Activated CD4-positive, alpha-beta T cell treated with anti-CD3 and anti-CD28 coated beads for 36 hours (primary cell): ENCODE data around the gene SPEM1. TPM values are rescaled to one million over a fixed set of nuclear protein-coding genes. Genes with fewer than 3 reads are reported as not detected.
"Not testable (repeated sequence)": the region's sequence is repeated elsewhere in the genome, so short reads cannot be mapped to it uniquely, and the experiment has no call there.

ENCODE experiments used
- ATAC-seq: fragments of 200-7000 bp; cut with Tn5 transposase; one replicate; pipeline ENCODE4 v1.10.0; 2021; ENCODE audit warnings: mild to moderate bottlenecking, moderate library complexity
- CTCF ChIA-PET: fragments of 350-600 bp; sonication (Branson Sonifier 250); formaldehyde crosslinking; loops from one replicate; lab custom pipeline; 2021; ENCODE audit warnings: antibody characterized with exemption; lab: Charles Lee
- POLR2A ChIA-PET: fragments of 350-600 bp; sonication (Branson Sonifier 250); formaldehyde crosslinking; loops from one replicate; lab custom pipeline; 2021; ENCODE audit warnings: antibody characterized with exemption, inconsistent platforms; lab: Charles Lee
- DNase-seq: peaks from one replicate; pipeline ENCODE4 v3.0.0-alpha.2; 2020
- H3K27ac Mint-ChIP-seq: one replicate; pipeline ENCODE4 v1.8.0; 2021; ENCODE audit warnings: mixed read lengths
- H3K27me3 Mint-ChIP-seq: one replicate; pipeline ENCODE4 v1.8.0; 2021; ENCODE audit warnings: mixed read lengths
- H3K36me3 Mint-ChIP-seq: one replicate; pipeline ENCODE4 v1.8.0; 2021; ENCODE audit warnings: low read depth, mixed read lengths
- H3K4me1 Mint-ChIP-seq: one replicate; pipeline ENCODE4 v1.8.0; 2021; ENCODE audit warnings: mixed read lengths
- H3K4me3 Mint-ChIP-seq: one replicate; pipeline ENCODE4 v1.8.0; 2021; ENCODE audit warnings: mild to moderate bottlenecking, moderate library complexity, mixed read lengths
- H3K9me3 Mint-ChIP-seq: one replicate; pipeline ENCODE4 v1.8.0; 2021; ENCODE audit warnings: low read depth, mixed read lengths
- intact Hi-C, 2 experiments: fragments of 100-400 bp; cut with DNase I in 1 of 2; cut with micrococcal nuclease in 1 of 2; formaldehyde crosslinking; loops; one replicate each; pipeline versions ENCODE4 v1.14.2 to v1.15.1; 2022 to 2024; cut with DNase I, micrococcal nuclease
- total RNA-seq, 2 experiments: library from RNA; stranded (reverse); gene quantifications; one replicate each; pipeline ENCODE4 v1.2.3, GENCODE V29; 2021

SPEM1 gene
- total RNA-seq, 2 experiments from 2014 or later, result not detected

- DNase-seq, H3K27me3 Mint-ChIP-seq, H3K4me3 Mint-ChIP-seq, ATAC-seq, POLR2A ChIA-PET, H3K9me3 Mint-ChIP-seq, H3K27ac Mint-ChIP-seq, intact Hi-C loops: not testable (repeated sequence)
- H3K4me1 Mint-ChIP-seq, result peaks cover 23% of the 10 kb centered on the region
- H3K36me3 Mint-ChIP-seq, result peaks cover 10% of the 10 kb centered on the region
- CTCF ChIA-PET, result interaction anchor here (0.8 to 1.5 kb wide), 3 partner anchors 25 to 33 kb away, joined by 3 to 5 read pairs (median 4); no protein-coding TSS in a partner anchor
Observed at GRCh38 chr17:7470457-7470973, 50.4 kb downstream of the SPEM1 start.

Other genes starting within 250 kb of the SPEM1 start
- gene ASGR1, start 241.0 kb upstream of the SPEM1 start, total RNA-seq, result 1 to 10 TPM; 1.1 to 2.2 TPM
- 10 to 100 TPM; 11.7 to 15.4 TPM for gene DLG4, start 200.5 kb upstream of the SPEM1 start, total RNA-seq
- gene ACADVL, start 200.4 kb upstream of the SPEM1 start, total RNA-seq, result 100 to 1,000 TPM; 263 to 345 TPM
- gene DVL2, start 185.8 kb upstream of the SPEM1 start, total RNA-seq, result 10 to 100 TPM; 49.1 to 53.3 TPM
- gene PHF23, start 180.9 kb upstream of the SPEM1 start, total RNA-seq, result 10 to 100 TPM; 23.6 to 35.2 TPM
- 100 to 1,000 TPM; 123 to 162 TPM for gene GABARAP, start 177.9 kb upstream of the SPEM1 start, total RNA-seq
- 100 to 1,000 TPM; 158 to 203 TPM for gene CTDNEP1, start 168.6 kb upstream of the SPEM1 start, total RNA-seq
- 10 to 100 TPM; 58.1 to 62.3 TPM for gene ELP5, start 168.1 kb upstream of the SPEM1 start, total RNA-seq
- gene CLDN7, start 157.8 kb upstream of the SPEM1 start, total RNA-seq, result under 1 TPM; 0.53 to 0.72 TPM
- gene SLC2A4, start 138.6 kb upstream of the SPEM1 start, total RNA-seq, result under 1 TPM; 0.16 to 0.25 TPM
- under 1 TPM; 0.34 to 0.67 TPM for gene YBX2, start 125.7 kb upstream of the SPEM1 start, total RNA-seq
- gene EIF5A, start 112.7 kb upstream of the SPEM1 start, total RNA-seq, result 100 to 1,000 TPM; 780 to 934 TPM
- 10 to 100 TPM; 31.3 to 56.1 TPM for gene GPS2, start 105.0 kb upstream of the SPEM1 start, total RNA-seq
- gene NEURL4, start 91.0 kb upstream of the SPEM1 start, total RNA-seq, result 10 to 100 TPM; 22.5 to 29.1 TPM
- gene ACAP1, start 83.8 kb upstream of the SPEM1 start, total RNA-seq, result 100 to 1,000 TPM; 343 to 375 TPM
- gene KCTD11, start 68.2 kb upstream of the SPEM1 start, total RNA-seq, result 1 to 10 TPM; 5.0 to 6.1 TPM
- gene TMEM95, start 65.2 kb upstream of the SPEM1 start, total RNA-seq, result under 1 TPM in 1 of 2 experiments, not detected in 1; 0.16 TPM
- gene TNK1, start 39.2 kb upstream of the SPEM1 start, total RNA-seq, result 1 to 10 TPM; 4.8 to 6.9 TPM
- 10 to 100 TPM; 69.3 to 78.9 TPM for gene PLSCR3, start 25.8 kb upstream of the SPEM1 start, total RNA-seq
- 10 to 100 TPM; 55.8 to 58.1 TPM for gene TMEM256, start 16.2 kb upstream of the SPEM1 start, total RNA-seq
- 1 to 10 TPM; 7.0 to 7.1 TPM for gene NLGN2, start 12.5 kb upstream of the SPEM1 start, total RNA-seq
- not detected for gene SPEM2, start 5.3 kb downstream of the SPEM1 start, total RNA-seq
- not detected for gene SPEM3, start 8.5 kb downstream of the SPEM1 start, total RNA-seq
- gene TMEM102, start 15.1 kb downstream of the SPEM1 start, total RNA-seq, result 10 to 100 TPM in 1 of 2 experiments, 1 to 10 TPM in 1; 8.7 to 10.7 TPM
- gene FGF11, start 19.2 kb downstream of the SPEM1 start, total RNA-seq, result 10 to 100 TPM in 1 of 2 experiments, 1 to 10 TPM in 1; 6.9 to 10.6 TPM
- gene CHRNB1, start 24.7 kb downstream of the SPEM1 start, total RNA-seq, result 1 to 10 TPM; 7.8 to 8.7 TPM
- gene ZBTB4, start 59.3 kb downstream of the SPEM1 start, total RNA-seq, result 10 to 100 TPM; 17.5 to 20.9 TPM
- not detected for gene SLC35G6, start 61.1 kb downstream of the SPEM1 start, total RNA-seq
- 100 to 1,000 TPM; 193 to 203 TPM for gene POLR2A, start 64.0 kb downstream of the SPEM1 start, total RNA-seq
- gene TNFSF12, start 128.7 kb downstream of the SPEM1 start, total RNA-seq, result 10 to 100 TPM; 10.9 to 13.7 TPM
- gene TNFSF13, start 138.4 kb downstream of the SPEM1 start, total RNA-seq, result 1 to 10 TPM; 1.8 to 2.5 TPM
- 10 to 100 TPM; 59.0 to 78.9 TPM for gene SENP3, start 141.6 kb downstream of the SPEM1 start, total RNA-seq
- 10 to 100 TPM in 1 of 2 experiments, 1 to 10 TPM in 1; 9.2 to 13.7 TPM for gene CD68, start 159.3 kb downstream of the SPEM1 start, total RNA-seq
- gene MPDU1, start 163.5 kb downstream of the SPEM1 start, total RNA-seq, result 10 to 100 TPM; 51.7 to 77.0 TPM
- under 1 TPM in 1 of 2 experiments, not detected in 1; 0.16 TPM for gene SOX15, start 169.8 kb downstream of the SPEM1 start, total RNA-seq
- gene FXR2, start 194.6 kb downstream of the SPEM1 start, total RNA-seq, result 10 to 100 TPM; 35.6 to 50.2 TPM
- 10 to 100 TPM; 15.9 to 22.2 TPM for gene SAT2, start 207.5 kb downstream of the SPEM1 start, total RNA-seq
- gene SHBG, start 209.8 kb downstream of the SPEM1 start, total RNA-seq, result under 1 TPM; 0.25 to 0.30 TPM
- gene ATP1B2, start 230.6 kb downstream of the SPEM1 start, total RNA-seq, result under 1 TPM; 0.32 to 0.33 TPM